Heart right ventricle (tissue), 16 donors: ENCODE results near the gene RTN4IP1. TPM values are rescaled to one million over a fixed set of nuclear protein-coding genes. Genes with fewer than 3 reads are reported as not detected.

Source experiments
- ATAC-seq, 8 donors: fragments of 200-7000 bp; cut with Tn5 transposase; one replicate each; pipeline ENCODE4 v1.9.1; 2020; ENCODE audit warnings: mild to moderate bottlenecking in 8 of 8, moderate library complexity in 8 of 8, moderate number of reproducible peaks in 1 of 8
- DNase-seq, 2 donors: peaks; one replicate each; pipeline ENCODE4 v3.0.0-alpha.2; 2020
- H3K27ac ChIP-seq, 10 donors: fragments of 200-600 bp; sonication (generic) in 2 of 10; one replicate each; pipeline versions ENCODE4 v1.5.0 to v1.8.0; 2020 to 2022; ENCODE audit warnings: mild to moderate bottlenecking in 3 of 10
- H3K27me3 ChIP-seq, 7 donors: fragments of 200-600 bp; one replicate each; pipeline ENCODE4 v1.8.0; 2021 to 2022; ENCODE audit warnings: mild to moderate bottlenecking in 2 of 7
- H3K36me3 ChIP-seq, 9 donors: fragments of 200-600 bp; sonication (generic) in 1 of 9; one replicate each; pipeline versions ENCODE4 v1.5.0 to v1.8.0; 2020 to 2022; ENCODE audit warnings: mild to moderate bottlenecking in 2 of 9
- H3K4me1 ChIP-seq, 9 donors: fragments of 200-600 bp; sonication (generic) in 1 of 9; one replicate each; pipeline versions ENCODE4 v1.5.0 to v1.8.0; 2020 to 2022; ENCODE audit warnings: mild to moderate bottlenecking in 4 of 9
- H3K4me3 ChIP-seq, 10 donors: fragments of 200-600 bp; sonication (generic) in 2 of 10; one replicate each; pipeline versions ENCODE4 v1.5.0 to v1.8.0; 2020 to 2022; ENCODE audit warnings: mild to moderate bottlenecking in 7 of 10, moderate library complexity in 2 of 10
- H3K9me3 ChIP-seq, 11 donors: fragments of 200-600 bp in 10 of 11; sonication (generic) in 2 of 11; one replicate each; pipeline versions ENCODE4 v1.5.0 to v1.8.0; 2013 to 2022; ENCODE audit warnings: mild to moderate bottlenecking in 2 of 11, control low read depth in 1 of 11, moderate library complexity in 1 of 11
- WGBS, 2 donors: extraction: QIAGEN DNeasy Blood & Tissue Kit; methylation state at CpG; one replicate each; pipeline ENCODE4 v1.1.7; 2013; ENCODE audit warnings: inconsistent platforms in 1 of 2; 5-methylcytosine and 5-hydroxymethylcytosine counted together
- intact Hi-C, 10 donors: fragments of 100-400 bp; cut with DNase I; formaldehyde crosslinking; loops; one replicate each; pipeline versions ENCODE4 v1.11.1 to v1.14.2; 2022
- polyA plus RNA-seq, 2 donors: library from polyadenylated mRNA; stranded (reverse); fragments of 200-250 nt; gene quantifications; one replicate each; pipeline ENCODE4 v1.2.3, GENCODE V29; 2013
- total RNA-seq, 10 donors: library from RNA; stranded (reverse); fragmentation: NEBNext Ultra II Directional in 3 of 10; extraction: Animal tissue kit (Norgen Biotek cat#: 25700) in 3 of 10; gene quantifications; one replicate each; pipeline versions ENCODE4 v1.2.1 to v1.2.4, GENCODE V29; 2021 to 2023
- TF ChIP-seq, protein P1 (sequence below), 9 donors: fragments of 200-600 bp; sonication (generic) in 2 of 9; IDR thresholded peaks; one replicate each; pipeline versions ENCODE4 v1.5.0 to v1.8.0; 2021 to 2022; ENCODE audit warnings: antibody characterized with exemption in 9 of 9, mild to moderate bottlenecking in 5 of 9, moderate library complexity in 1 of 9
- donor health status: Arrhythmogenic right ventricular cardiomyopathy.
- donor health status: ischemic (EF 13 %, LVEDD 7.1; RV severe dilation, severe dysfunction).
- donor health status: healthy with polysubstance abuse.
- donor health status: DM: no; HTN: yes; CAD: no.
- donor health status: DM: no; HTN: no; CAD: no.
- donor health status: ischemic (EF 25% LVEDD 6.9; RV normal size, moderate dysfunction).
- donor health status: ischemic (EF 25% LVEDD 5.7; RV mildly dilated, moderate dysfunction).
- donor health status: healthy.
- donor health status: DM: yes; HTN: yes; CAD: no.
- donor health status: Ischemic cardiomyopathy.
- donor health status: ischemic (EF 35%, LVEDD 5.7; RV mildly dilated, moderate dysfunction).
- donor health status: nonischemic (EF 11% LVEDD 7.7; RV severe dilation, severe dysfunction).
- donor health status: DM: yes; HTN: yes; CAD: no.
- donor health status: PGD.
- donor health status: ischemic (EF 29% LVEDD 5.4; RV normal size, mild dysfunction).
- donor health status: nonischemic (EF 23%, LVEDD 6.1; RV moderate dilation, normal function).

RTN4IP1 gene
- total and polyA plus RNA-seq, 12 donors = 8.8 to 23.3 (median 15.5) TPM

DNA sequence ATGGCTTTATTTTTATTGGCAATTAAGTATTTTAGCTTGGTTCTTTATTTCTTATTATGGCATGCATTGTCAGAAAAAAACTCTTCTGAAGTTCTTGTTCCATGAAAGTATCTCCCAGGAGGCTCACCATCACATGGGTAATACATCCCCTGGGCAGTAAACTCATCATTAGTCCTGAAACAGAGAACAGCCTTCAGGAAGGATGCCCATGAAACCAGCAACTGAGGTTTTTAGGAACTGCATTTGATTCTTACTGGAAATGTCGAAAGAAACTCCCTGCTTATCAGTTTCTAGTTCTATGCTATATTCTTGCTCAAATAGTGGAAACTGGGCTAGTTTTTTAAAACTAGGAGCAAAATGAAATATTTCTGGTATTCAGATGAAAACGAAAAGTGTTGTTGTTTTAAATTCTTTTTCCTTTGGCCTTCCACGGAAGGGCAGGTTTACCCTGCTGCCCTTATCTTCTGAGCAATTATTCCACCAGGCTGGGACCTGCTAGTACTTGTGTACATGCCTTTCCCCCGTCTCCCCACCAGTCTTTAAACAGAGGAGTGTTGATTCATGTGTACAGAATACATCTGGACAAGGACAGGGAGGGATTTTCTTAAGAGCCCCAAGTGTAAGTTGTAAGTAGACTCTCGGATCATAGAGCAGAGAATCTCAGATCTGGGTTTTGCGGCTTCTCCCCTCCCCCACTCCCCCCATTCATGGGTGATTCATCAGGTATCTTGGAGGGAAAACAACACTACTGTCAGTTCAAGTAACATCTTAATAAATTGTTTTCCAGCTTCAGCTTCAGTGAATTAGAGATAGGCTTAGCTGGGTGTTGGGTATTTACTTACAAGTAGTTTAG, 81.5 kb downstream of the RTN4IP1 start:
- peaks cover 0 to 55% (median 18%) of the 10 kb centered on the region in 9 donors for H3K4me1 ChIP-seq
- intact Hi-C loops = no loop called here
- TF ChIP-seq, protein P1, sequence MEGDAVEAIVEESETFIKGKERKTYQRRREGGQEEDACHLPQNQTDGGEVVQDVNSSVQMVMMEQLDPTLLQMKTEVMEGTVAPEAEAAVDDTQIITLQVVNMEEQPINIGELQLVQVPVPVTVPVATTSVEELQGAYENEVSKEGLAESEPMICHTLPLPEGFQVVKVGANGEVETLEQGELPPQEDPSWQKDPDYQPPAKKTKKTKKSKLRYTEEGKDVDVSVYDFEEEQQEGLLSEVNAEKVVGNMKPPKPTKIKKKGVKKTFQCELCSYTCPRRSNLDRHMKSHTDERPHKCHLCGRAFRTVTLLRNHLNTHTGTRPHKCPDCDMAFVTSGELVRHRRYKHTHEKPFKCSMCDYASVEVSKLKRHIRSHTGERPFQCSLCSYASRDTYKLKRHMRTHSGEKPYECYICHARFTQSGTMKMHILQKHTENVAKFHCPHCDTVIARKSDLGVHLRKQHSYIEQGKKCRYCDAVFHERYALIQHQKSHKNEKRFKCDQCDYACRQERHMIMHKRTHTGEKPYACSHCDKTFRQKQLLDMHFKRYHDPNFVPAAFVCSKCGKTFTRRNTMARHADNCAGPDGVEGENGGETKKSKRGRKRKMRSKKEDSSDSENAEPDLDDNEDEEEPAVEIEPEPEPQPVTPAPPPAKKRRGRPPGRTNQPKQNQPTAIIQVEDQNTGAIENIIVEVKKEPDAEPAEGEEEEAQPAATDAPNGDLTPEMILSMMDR (IDR thresholded peaks at IDR 0.05) = no peak
- H3K36me3 ChIP-seq = peaks cover 0 to 53% (median 0%) of the 10 kb centered on the region in 9 donors
- no peak overlapping the region for H3K4me3 ChIP-seq
- ATAC-seq (no peak), DNase-seq (no peak)
- H3K27ac ChIP-seq = peak overlapping the region in 5 of 10 donors; percentile 13 to 57 (median 45)
- WGBS, 2 donors = 61% methylated on average over 6 of the region's 6 CpGs
- no peaks in the 10 kb centered on the region for H3K27me3 ChIP-seq
- H3K9me3 ChIP-seq = no peaks in the 10 kb centered on the region

DNA sequence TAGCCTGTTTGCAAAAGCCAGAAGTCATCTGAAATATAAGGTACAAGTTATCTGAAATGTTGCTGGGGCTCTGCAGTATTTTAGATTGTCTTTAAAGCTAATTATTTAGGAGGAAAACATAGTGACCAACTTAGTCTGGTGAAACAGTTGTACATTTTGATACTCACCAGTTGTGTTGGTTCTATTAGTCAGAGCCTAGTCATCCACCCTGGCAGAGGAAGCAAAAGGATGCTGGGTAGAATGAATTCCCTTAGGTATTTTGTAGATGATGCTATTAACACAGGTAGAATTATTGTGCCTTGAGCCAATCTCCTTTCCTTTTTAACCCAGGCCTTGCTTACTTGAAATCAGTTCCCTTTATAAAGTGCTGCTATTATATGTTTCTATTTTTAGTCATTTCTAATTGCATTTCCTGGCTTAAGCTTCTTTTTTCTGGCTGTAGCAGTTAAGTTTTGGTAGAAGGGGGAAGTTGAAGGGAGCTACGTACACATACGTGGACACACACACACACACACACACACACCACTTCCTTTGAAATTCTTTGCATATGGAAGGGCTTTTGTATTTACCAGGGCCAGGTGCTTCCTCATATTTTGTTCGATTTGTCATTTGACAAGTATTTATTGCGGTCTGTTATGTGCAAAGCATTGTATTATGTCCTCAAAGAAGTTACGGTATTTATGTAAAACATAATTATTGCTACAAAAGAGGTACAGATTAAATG, 82.4 kb downstream of the RTN4IP1 start:
- H3K27ac ChIP-seq = peak overlapping the region in 6 of 10 donors; percentile 13 to 86 (median 47)
- H3K9me3 ChIP-seq = no peaks in the 10 kb centered on the region
- TF ChIP-seq, protein P1 (IDR thresholded peaks at IDR 0.05) = no peak
- H3K4me3 ChIP-seq = no peak overlapping the region
- ATAC-seq (peak in 6 of 8 donors; percentile 38 to 73 (median 66)), DNase-seq (no peak)
- H3K27me3 ChIP-seq = no peaks in the 10 kb centered on the region
- WGBS, 2 donors = 37 to 47% methylated on average over 5 of the region's 5 CpGs
- H3K4me1 ChIP-seq = peaks cover 0 to 55% (median 18%) of the 10 kb centered on the region in 9 donors
- peaks cover 0 to 50% (median 0%) of the 10 kb centered on the region in 9 donors for H3K36me3 ChIP-seq
- intact Hi-C loops = no loop called here

DNA sequence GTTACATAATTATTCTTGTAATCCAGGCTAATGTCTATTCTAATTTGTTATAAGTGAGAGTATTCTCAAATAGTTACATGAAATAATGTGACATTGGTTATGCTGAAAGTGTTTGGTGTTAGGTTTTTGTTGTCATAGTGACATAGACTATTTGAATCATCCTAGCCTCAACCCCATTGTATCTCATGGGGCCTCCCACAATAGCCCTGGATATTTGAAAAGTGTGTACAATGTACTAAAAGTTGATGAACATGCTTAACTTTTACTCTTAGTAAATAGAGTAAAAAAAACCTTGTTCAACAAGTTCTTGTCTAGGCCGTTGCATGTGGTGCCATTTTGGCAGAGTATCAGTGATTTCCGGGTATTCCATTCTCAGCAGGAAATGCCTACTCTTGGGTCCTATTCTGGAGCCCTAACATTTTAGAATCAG, 83.0 kb downstream of the RTN4IP1 start:
- WGBS, 2 donors = 30 to 40% methylated on average over 2 of the region's 2 CpGs
- H3K9me3 ChIP-seq = no peaks in the 10 kb centered on the region
- peaks cover 0 to 55% (median 18%) of the 10 kb centered on the region in 9 donors for H3K4me1 ChIP-seq
- DNase-seq = no peak
- H3K36me3 ChIP-seq = peaks cover 0 to 50% (median 0%) of the 10 kb centered on the region in 9 donors
- peak in 2 of 8 donors; percentile 24 to 37 for ATAC-seq
- H3K27me3 ChIP-seq = no peaks in the 10 kb centered on the region
- H3K4me3 ChIP-seq = no peak overlapping the region
- H3K27ac ChIP-seq = peak overlapping the region in 5 of 10 donors; percentile 34 to 86 (median 49)
- intact Hi-C loops = no loop called here
- TF ChIP-seq, protein P1 (IDR thresholded peaks at IDR 0.05) = no peak

DNA sequence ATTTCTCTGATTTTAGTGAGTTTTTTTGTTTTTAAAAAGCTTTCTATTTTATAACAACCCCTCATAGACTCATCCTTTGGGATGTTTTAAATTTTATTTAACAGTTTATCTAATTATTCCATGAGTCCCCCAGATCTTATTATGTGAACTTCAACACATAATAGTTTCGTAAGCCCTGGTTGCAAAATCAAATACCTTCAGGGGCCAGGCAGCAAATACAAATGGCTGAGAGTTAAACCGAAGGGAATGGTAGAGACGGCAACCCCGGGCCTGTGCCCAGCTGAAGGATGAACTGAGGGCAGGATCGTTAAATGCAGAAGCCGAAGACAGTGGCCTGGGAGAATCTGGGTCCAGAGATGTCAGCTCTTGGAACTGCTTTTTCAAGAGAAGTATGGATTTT, 88.4 kb downstream of the RTN4IP1 start:
- ATAC-seq (no peak), DNase-seq (no peak)
- TF ChIP-seq, protein P1 (IDR thresholded peaks at IDR 0.05) = no peak
- Histone ChIP-seq H3K27me3 (no peaks in the 10 kb centered on the region), H3K9me3 (no peaks in the 10 kb centered on the region), H3K36me3 (peaks cover 0 to 46% (median 0%) of the 10 kb centered on the region in 9 donors), H3K4me3 (no peak overlapping the region), H3K4me1 (peaks cover 0 to 58% (median 0%) of the 10 kb centered on the region in 9 donors), H3K27ac (peak overlapping the region in 1 of 10 donors; percentile 19)
- WGBS, 2 donors = 89 to 96% methylated on average over 6 of the region's 6 CpGs
- intact Hi-C loops = no loop called here
